B cell (primary cell): Measurements from ENCODE around the gene PCYOX1L.

Experiments used
- EZH2 ChIP-seq: IDR thresholded peaks from 2 replicates; pipeline ENCODE4 v1.6.1; 2012; ENCODE audit warnings: borderline replicate concordance, low read depth, mild to moderate bottlenecking, moderate library complexity, low read length; ENCODE audit not compliant: insufficient read depth, poor library complexity, severe bottlenecking
- TF ChIP-seq, protein P1 (sequence below): fragments of 200-600 bp; IDR thresholded peaks from one replicate; pipeline ENCODE4 v1.8.0; 2022; ENCODE audit warnings: antibody characterized with exemption, mild to moderate bottlenecking

DNA sequence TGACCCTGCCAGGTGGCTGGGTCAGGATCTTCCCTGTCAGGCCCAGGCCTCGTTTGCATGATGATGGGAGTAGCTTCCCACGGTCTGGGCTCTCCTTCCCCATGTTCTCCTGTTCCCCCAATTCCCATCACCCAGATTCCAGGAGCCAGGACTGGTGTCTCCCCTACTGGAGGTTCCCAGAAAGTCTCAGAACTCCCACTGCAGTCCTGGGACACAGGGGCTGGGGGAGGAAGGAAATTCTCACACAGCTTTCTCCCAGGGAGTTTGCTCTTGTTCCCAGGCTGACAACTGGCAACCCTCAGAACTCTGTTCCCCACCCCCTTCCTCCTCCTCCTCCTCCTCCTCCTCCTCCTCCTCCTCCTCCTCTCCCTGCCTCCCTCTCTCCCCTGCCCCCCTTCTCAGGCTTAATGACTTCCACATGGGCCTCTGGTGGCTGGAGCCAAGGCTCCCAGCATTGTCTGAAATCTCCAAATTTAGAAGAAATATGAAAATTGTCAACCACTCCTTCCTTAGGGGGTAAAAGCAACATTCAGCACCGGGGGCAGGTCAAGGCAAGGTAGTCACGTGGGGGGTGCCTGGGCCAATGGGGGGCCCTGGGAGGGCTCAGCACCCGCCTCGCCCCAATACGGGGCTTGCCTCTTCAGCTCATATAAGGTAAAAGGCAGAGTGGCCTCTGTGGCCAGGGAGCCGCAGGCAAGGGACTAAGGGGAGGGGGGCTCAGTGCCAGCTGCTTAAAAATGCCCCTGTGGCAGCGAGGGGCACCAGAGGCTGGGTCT lies 48.5 kb downstream of the PCYOX1L start:
- TF ChIP-seq, protein P1, sequence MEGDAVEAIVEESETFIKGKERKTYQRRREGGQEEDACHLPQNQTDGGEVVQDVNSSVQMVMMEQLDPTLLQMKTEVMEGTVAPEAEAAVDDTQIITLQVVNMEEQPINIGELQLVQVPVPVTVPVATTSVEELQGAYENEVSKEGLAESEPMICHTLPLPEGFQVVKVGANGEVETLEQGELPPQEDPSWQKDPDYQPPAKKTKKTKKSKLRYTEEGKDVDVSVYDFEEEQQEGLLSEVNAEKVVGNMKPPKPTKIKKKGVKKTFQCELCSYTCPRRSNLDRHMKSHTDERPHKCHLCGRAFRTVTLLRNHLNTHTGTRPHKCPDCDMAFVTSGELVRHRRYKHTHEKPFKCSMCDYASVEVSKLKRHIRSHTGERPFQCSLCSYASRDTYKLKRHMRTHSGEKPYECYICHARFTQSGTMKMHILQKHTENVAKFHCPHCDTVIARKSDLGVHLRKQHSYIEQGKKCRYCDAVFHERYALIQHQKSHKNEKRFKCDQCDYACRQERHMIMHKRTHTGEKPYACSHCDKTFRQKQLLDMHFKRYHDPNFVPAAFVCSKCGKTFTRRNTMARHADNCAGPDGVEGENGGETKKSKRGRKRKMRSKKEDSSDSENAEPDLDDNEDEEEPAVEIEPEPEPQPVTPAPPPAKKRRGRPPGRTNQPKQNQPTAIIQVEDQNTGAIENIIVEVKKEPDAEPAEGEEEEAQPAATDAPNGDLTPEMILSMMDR = no peak
- TF ChIP-seq EZH2 = no peak
